Suprapubic skin (tissue), 4 donors: ENCODE results near the gene TANC1. TPM values are rescaled to one million over a fixed set of nuclear protein-coding genes. Genes with fewer than 3 reads are reported as not detected.
A peak's percentile ranks its signal among the peaks of the same experiment; 100 is the strongest.

ENCODE experiments used
- DNase-seq, 2 donors: peaks; one replicate each; pipeline ENCODE4 v3.0.0-alpha.2; 2019; ENCODE audit warnings: low spot score in 2 of 2
- H3K27ac ChIP-seq: fragments of 200-600 bp; sonication (generic); one replicate; pipeline ENCODE4 v1.5.1; 2019
- H3K27me3 ChIP-seq: fragments of 200-600 bp; sonication (generic); one replicate; pipeline ENCODE4 v1.5.1; 2019
- H3K36me3 ChIP-seq: fragments of 200-600 bp; sonication (generic); one replicate; pipeline ENCODE4 v1.5.1; 2019
- H3K4me1 ChIP-seq: fragments of 200-600 bp; sonication (generic); one replicate; pipeline ENCODE4 v1.5.1; 2019
- H3K4me3 ChIP-seq: fragments of 200-600 bp; sonication (generic); one replicate; pipeline ENCODE4 v1.5.1; 2019; ENCODE audit warnings: mild to moderate bottlenecking
- H3K9me3 ChIP-seq: fragments of 200-600 bp; sonication (generic); one replicate; pipeline ENCODE4 v1.5.1; 2019
- EP300 ChIP-seq: sonication (generic); formaldehyde crosslinking; IDR thresholded peaks from one replicate; pipeline ENCODE4 v1.6.1; 2017; ENCODE audit warnings: antibody characterized with exemption
- POLR2A ChIP-seq, 2 donors: fragments of 450-650 bp; IDR thresholded peaks; one replicate each; pipeline ENCODE4 v1.6.1; 2017; ENCODE audit warnings: antibody characterized with exemption in 2 of 2, mild to moderate bottlenecking in 2 of 2, moderate library complexity in 2 of 2
- POLR2AphosphoS5 ChIP-seq, 3 donors: sonication (generic); formaldehyde crosslinking; IDR thresholded peaks; one replicate each; pipeline ENCODE4 v1.6.1; 2017; ENCODE audit warnings: antibody characterized with exemption in 3 of 3
- WGBS: methylation state at CpG from one replicate; pipeline ENCODE4 v1.1.5; 2018; 5-methylcytosine and 5-hydroxymethylcytosine counted together
- total RNA-seq, 4 donors: library from RNA; depleted of rRNA; stranded (reverse); fragments of >200 nt; gene quantifications; one replicate each; pipeline ENCODE4 v1.1.0, GENCODE V29; 2016
- TF ChIP-seq, protein P1 (sequence below), 2 donors: fragments of 200-600 bp in 1 of 2; fragments of 450-650 bp in 1 of 2; sonication (generic) in 1 of 2; IDR thresholded peaks; one replicate each; pipeline ENCODE4 v1.5.1; 2016 to 2019; ENCODE audit warnings: antibody characterized with exemption in 2 of 2, mild to moderate bottlenecking in 1 of 2, moderate library complexity in 1 of 2

The TANC1 gene
- total RNA-seq, 4 donors from 2014 or later, result 57.6 to 260 (median 88.3) TPM

DNA sequence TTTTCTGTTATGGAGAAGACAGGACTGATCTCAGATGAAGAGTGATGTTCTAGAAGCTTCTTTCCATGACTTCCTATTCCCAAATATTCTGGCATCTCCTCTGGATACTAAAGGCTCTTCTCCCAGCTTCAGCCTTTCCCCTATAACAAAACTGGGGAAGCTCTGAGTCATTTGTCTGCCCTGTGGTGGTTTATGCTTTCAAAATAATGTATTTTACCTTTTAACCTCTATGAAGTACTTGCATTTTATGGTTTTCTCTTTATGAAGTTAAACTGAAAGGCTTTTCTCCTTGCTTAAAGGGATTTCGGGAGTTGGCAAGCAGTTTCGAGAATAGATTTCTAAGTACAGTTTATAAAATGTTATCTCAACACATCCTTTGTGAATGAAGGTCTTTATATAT lies 104.4 kb downstream of the TANC1 start:
- TF ChIP-seq POLR2A (IDR thresholded peaks at IDR 0.05), result no peak
- TF ChIP-seq, protein P1, sequence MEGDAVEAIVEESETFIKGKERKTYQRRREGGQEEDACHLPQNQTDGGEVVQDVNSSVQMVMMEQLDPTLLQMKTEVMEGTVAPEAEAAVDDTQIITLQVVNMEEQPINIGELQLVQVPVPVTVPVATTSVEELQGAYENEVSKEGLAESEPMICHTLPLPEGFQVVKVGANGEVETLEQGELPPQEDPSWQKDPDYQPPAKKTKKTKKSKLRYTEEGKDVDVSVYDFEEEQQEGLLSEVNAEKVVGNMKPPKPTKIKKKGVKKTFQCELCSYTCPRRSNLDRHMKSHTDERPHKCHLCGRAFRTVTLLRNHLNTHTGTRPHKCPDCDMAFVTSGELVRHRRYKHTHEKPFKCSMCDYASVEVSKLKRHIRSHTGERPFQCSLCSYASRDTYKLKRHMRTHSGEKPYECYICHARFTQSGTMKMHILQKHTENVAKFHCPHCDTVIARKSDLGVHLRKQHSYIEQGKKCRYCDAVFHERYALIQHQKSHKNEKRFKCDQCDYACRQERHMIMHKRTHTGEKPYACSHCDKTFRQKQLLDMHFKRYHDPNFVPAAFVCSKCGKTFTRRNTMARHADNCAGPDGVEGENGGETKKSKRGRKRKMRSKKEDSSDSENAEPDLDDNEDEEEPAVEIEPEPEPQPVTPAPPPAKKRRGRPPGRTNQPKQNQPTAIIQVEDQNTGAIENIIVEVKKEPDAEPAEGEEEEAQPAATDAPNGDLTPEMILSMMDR (IDR thresholded peaks at IDR 0.05), result no peak
- no peak for TF ChIP-seq EP300
- TF ChIP-seq POLR2AphosphoS5 (IDR thresholded peaks at IDR 0.05), result no peak
- no peaks in the 10 kb centered on the region for H3K9me3 ChIP-seq
- H3K27me3 ChIP-seq, result no peaks in the 10 kb centered on the region
- peaks cover 37% of the 10 kb centered on the region for H3K4me1 ChIP-seq
- no peak overlapping the region for H3K27ac ChIP-seq
- WGBS, result 52% methylated on average over 2 of the region's 2 CpGs
- DNase-seq, result no peak
- H3K36me3 ChIP-seq, result no peaks in the 10 kb centered on the region
- no peak overlapping the region for H3K4me3 ChIP-seq

DNA sequence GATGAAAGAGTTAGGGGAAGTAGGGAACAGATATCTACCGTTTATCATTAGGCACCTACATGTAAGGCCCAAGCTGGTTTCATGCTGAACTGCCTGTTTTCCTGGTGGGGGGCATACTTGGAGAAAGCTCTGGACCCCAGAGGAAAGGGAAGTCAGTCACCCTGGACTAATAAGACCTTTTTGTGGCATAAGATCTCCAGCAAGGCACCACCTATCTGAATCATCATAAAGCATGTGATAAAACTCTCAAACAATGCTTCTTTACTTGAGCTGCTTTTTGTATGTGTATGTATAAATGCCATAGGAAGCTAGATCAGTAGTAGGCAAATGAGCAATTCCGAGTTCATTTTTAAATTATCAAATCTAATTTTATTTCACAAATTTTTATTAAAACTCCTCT lies 104.8 kb downstream of the TANC1 start:
- Histone ChIP-seq H3K36me3 (no peaks in the 10 kb centered on the region), H3K4me1 (peaks cover 33% of the 10 kb centered on the region), H3K27me3 (no peaks in the 10 kb centered on the region), H3K27ac (no peak overlapping the region), H3K4me3 (no peak overlapping the region), H3K9me3 (no peaks in the 10 kb centered on the region)
- no peak for DNase-seq
- TF ChIP-seq, protein P1 (IDR thresholded peaks at IDR 0.05), result no peak
- TF ChIP-seq POLR2AphosphoS5 (IDR thresholded peaks at IDR 0.05) (no peak), POLR2A (IDR thresholded peaks at IDR 0.05) (no peak), EP300 (no peak)
- WGBS, result 46% methylated on average over 2 of the region's 2 CpGs

DNA sequence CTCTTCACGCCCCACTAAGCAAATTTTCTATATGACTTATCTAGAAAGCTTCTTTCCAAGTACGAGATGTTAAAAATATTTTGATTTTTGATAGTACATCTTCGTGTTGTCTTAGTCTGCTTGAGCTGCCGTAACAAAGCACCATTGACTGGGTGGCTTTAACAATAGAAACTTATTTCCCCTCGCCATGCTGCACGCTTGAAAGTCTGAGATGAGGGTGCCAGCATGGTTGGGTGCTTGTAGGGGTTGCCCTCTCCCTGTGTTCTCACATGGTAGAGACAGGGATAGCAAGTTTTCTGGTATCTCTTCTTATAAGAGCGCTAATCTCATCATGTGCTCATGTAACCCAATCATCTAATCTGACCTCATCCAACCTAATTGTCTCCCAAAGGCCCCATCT lies 106.2 kb downstream of the TANC1 start:
- H3K4me3 ChIP-seq, result no peak overlapping the region
- no peaks in the 10 kb centered on the region for H3K27me3 ChIP-seq
- 91% methylated on average over 7 of the region's 7 CpGs for WGBS
- peaks cover 25% of the 10 kb centered on the region for H3K4me1 ChIP-seq
- TF ChIP-seq POLR2AphosphoS5 (IDR thresholded peaks at IDR 0.05) (no peak), POLR2A (IDR thresholded peaks at IDR 0.05) (no peak), EP300 (no peak)
- TF ChIP-seq, protein P1 (IDR thresholded peaks at IDR 0.05), result no peak
- H3K36me3 ChIP-seq, result no peaks in the 10 kb centered on the region
- no peak for DNase-seq
- H3K9me3 ChIP-seq, result no peaks in the 10 kb centered on the region
- no peak overlapping the region for H3K27ac ChIP-seq

DNA sequence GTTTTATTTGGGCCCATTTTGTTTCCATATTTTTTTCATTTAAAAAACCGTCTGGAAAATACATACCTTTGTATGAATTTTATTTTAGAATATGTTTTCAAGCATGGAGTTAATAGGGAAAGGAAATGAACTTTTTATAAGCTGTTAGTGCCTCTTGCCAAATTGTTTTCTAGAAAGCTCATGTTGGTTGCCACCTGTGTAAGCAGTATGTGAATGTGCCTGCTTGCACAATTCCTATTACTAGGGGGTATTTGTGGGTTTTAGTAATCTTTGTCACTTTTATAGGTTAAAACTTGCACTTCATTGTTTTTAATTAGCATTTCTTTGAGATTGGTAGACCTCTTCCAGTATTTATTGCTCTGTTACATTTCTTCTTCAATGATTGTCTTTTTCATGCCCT lies 107.3 kb downstream of the TANC1 start:
- DNase-seq, result no peak
- Histone ChIP-seq H3K4me3 (no peak overlapping the region), H3K27ac (peak overlapping the region; percentile 28), H3K4me1 (peaks cover 22% of the 10 kb centered on the region), H3K9me3 (no peaks in the 10 kb centered on the region), H3K36me3 (no peaks in the 10 kb centered on the region), H3K27me3 (no peaks in the 10 kb centered on the region)
- TF ChIP-seq POLR2A (IDR thresholded peaks at IDR 0.05) (no peak), EP300 (no peak), POLR2AphosphoS5 (IDR thresholded peaks at IDR 0.05) (no peak)
- TF ChIP-seq, protein P1 (IDR thresholded peaks at IDR 0.05), result no peak
- WGBS, result 50% methylated on average over 1 of the region's 1 CpG

DNA sequence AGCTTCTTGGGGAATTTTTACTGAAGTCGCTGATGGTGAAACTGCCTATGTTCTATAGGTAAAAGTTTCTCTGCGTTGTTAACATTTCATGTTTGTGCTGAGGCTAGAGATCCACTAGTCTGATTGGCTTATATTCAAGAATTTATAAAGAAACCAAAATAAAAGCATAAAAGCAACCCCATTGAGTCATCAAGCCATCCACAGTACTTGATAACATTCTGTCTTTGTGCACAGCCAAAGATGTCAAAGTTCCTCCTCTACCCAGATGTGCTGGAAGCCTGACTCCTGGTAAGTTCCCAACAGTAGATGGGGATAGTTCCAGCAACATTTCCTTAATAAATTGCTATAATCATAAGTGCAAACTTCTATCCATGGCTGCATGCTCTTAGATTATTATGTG lies 107.8 kb downstream of the TANC1 start:
- TF ChIP-seq, protein P1 (IDR thresholded peaks at IDR 0.05), result no peak
- TF ChIP-seq EP300 (no peak), POLR2A (IDR thresholded peaks at IDR 0.05) (no peak), POLR2AphosphoS5 (IDR thresholded peaks at IDR 0.05) (no peak)
- WGBS, result 35% methylated on average over 2 of the region's 2 CpGs
- Histone ChIP-seq H3K27me3 (no peaks in the 10 kb centered on the region), H3K4me3 (no peak overlapping the region), H3K36me3 (no peaks in the 10 kb centered on the region), H3K4me1 (peaks cover 22% of the 10 kb centered on the region), H3K9me3 (no peaks in the 10 kb centered on the region), H3K27ac (peak overlapping the region; percentile 28)
- DNase-seq, result no peak
